ENCODE data around the gene MED13. TPM values are rescaled to one million over a fixed set of nuclear protein-coding genes. Genes with fewer than 3 reads are reported as not detected.

The MED13 gene
- total RNA-seq, 1 donor from 2014 or later, result 65.7 TPM

DNA sequence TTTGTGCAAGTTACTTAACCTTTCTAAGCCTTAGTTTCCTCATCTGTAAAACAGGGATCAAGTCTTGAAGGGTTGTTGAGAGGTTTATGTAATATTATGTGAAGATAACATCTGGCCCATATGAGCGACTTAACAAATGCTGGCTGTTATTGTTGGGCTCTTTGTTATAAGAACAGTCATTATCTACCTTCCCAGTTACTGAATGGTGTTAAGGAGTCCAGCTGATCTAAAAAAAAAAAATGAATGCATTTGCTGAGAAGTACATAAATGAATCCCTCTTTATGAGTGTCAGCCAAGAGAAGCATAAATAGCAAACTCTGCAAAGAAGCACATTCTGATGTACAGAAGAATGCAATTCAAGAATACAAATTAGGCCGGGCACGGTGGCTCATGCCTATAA lies 24.3 kb upstream of the MED13 start:
- DNase-seq (no peak), ATAC-seq (no peak)
- TF ChIP-seq, protein P1, sequence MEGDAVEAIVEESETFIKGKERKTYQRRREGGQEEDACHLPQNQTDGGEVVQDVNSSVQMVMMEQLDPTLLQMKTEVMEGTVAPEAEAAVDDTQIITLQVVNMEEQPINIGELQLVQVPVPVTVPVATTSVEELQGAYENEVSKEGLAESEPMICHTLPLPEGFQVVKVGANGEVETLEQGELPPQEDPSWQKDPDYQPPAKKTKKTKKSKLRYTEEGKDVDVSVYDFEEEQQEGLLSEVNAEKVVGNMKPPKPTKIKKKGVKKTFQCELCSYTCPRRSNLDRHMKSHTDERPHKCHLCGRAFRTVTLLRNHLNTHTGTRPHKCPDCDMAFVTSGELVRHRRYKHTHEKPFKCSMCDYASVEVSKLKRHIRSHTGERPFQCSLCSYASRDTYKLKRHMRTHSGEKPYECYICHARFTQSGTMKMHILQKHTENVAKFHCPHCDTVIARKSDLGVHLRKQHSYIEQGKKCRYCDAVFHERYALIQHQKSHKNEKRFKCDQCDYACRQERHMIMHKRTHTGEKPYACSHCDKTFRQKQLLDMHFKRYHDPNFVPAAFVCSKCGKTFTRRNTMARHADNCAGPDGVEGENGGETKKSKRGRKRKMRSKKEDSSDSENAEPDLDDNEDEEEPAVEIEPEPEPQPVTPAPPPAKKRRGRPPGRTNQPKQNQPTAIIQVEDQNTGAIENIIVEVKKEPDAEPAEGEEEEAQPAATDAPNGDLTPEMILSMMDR (IDR thresholded peaks at IDR 0.05), result no peak
- intact Hi-C loops (cut with DNase I), result no loop called here
- Histone ChIP-seq H3K4me1 (peaks cover 2% of the 10 kb centered on the region), H3K9me3 (no peaks in the 10 kb centered on the region), H3K4me3 (no peak overlapping the region), H3K36me3 (no peaks in the 10 kb centered on the region), H3K27me3 (no peaks in the 10 kb centered on the region), H3K27ac (no peak overlapping the region)

DNA sequence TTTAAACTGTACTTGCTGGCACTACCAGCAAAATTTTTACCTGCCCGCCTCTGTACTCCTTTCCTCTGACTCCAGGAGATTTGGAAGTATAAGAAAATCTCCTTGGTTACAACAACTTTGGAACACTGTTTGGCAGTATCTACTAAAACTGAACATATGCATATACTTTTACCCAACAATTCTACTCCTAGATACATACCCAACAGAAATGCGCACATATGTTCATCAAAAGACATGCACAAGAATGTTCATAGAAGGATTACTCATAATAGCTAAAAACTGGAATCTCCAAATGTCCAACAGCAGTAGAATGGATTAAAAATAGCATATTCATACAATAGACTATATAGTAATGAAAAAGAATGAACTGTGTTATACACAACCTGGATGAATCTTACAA lies 21.7 kb upstream of the MED13 start:
- TF ChIP-seq, protein P1 (IDR thresholded peaks at IDR 0.05), result no peak
- Histone ChIP-seq H3K27me3 (no peaks in the 10 kb centered on the region), H3K4me3 (no peak overlapping the region), H3K9me3 (no peaks in the 10 kb centered on the region), H3K4me1 (no peaks in the 10 kb centered on the region), H3K36me3 (no peaks in the 10 kb centered on the region), H3K27ac (no peak overlapping the region)
- intact Hi-C loops (cut with DNase I), result no loop called here
- no peak for DNase-seq
- ATAC-seq, result no peak

DNA sequence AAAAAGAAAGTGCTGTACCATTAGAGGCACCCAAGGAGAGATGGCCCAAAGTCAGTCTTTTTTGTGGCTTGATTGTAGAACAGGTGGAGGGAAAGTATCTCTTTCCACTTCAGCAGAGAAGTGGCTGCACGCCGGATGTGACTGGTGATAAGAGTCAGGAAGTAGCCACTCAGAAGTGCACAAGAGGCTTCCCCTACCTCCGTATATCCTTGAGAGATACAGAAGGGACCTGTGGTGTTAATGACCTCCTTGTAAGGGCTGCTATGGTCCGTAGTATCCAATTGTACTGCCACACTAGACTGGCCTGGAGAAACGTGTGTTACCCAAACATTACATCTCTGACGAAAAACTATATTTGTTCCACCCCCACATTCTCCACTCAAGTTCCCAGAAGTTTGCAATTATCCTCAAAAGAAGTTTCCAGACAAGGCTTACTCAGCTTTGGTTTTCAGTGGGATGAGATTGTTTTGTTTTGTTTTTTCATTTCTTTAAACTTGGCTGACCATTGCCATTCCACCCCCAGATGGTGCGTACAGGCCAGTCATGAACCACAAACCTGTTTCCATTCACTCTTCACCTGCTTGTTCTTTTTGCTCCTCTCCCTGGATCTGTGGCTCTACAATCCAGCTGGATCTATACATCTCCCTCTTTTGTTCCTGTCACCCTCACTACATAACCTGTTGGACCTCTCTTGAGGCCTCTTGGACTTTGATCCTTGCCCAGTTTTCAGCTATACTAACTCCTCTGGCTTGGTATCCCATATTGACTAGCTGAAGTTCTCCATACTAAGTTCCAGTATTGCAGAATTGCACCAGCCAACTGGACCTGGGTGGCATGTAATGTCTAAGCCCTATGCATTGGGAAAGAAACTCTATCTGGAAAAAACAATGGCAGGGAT lies 20.7 kb upstream of the MED13 start:
- H3K27me3 ChIP-seq, result no peaks in the 10 kb centered on the region
- H3K4me3 ChIP-seq, result no peak overlapping the region
- no peaks in the 10 kb centered on the region for H3K36me3 ChIP-seq
- intact Hi-C loops (cut with DNase I), result no loop called here
- peak; percentile 66 for ATAC-seq
- no peak overlapping the region for H3K27ac ChIP-seq
- DNase-seq, result no peak
- TF ChIP-seq, protein P1 (IDR thresholded peaks at IDR 0.05), result no peak
- no peaks in the 10 kb centered on the region for H3K4me1 ChIP-seq
- H3K9me3 ChIP-seq, result no peaks in the 10 kb centered on the region

DNA sequence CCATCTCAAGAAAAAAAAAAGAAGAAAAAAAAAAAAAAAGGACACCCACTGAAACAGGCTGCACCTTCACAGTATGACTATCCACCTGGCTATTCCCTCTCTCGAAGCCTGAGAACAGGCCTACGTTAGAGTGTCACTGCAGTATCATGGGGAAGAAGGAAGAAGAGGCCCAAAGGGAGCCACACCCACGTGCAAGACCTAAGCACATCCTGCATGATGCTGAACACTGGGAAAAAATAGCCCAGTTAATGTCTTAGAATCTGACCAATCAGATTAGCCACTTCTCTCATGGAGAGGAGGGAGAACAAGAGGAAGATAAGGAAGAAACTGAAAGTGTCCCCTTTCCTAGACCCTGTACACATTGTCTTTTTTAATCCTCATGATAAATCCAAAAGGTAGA lies 19.5 kb upstream of the MED13 start:
- ATAC-seq, result no peak
- H3K27ac ChIP-seq, result no peak overlapping the region
- no peak for DNase-seq

DNA sequence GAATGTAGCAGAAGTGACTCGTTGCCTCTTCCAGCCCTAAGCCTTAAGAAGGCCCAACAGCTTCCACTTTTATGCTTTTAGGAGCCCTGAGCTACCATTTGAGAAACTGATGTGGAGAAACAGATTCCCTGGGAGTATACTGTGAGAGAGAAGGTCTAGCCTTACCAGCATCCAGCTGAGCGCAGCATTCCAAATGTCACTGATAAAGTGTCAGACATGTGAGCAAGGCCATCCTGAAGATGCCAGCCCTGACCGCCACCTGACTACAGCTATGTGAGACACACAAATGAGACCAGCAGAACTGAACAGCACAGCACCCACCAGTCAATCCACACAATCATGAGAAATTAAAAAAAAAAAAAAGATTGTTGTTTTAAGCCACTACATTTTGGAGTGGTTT lies 18.6 kb upstream of the MED13 start:
- H3K36me3 ChIP-seq, result no peaks in the 10 kb centered on the region
- H3K27ac ChIP-seq, result no peak overlapping the region
- TF ChIP-seq, protein P1 (IDR thresholded peaks at IDR 0.05), result no peak
- intact Hi-C loops (cut with DNase I), result no loop called here
- H3K4me3 ChIP-seq, result no peak overlapping the region
- ATAC-seq (no peak), DNase-seq (no peak)
- H3K4me1 ChIP-seq, result no peaks in the 10 kb centered on the region
- no peaks in the 10 kb centered on the region for H3K9me3 ChIP-seq
- no peaks in the 10 kb centered on the region for H3K27me3 ChIP-seq

More for the DNA sequence above, 19.5 kb upstream of the MED13 start:
- Histone ChIP-seq H3K9me3 (no peaks in the 10 kb centered on the region), H3K36me3 (no peaks in the 10 kb centered on the region), H3K4me3 (no peak overlapping the region), H3K4me1 (no peaks in the 10 kb centered on the region), H3K27me3 (no peaks in the 10 kb centered on the region)
- intact Hi-C loops (cut with DNase I), result no loop called here
- TF ChIP-seq, protein P1 (IDR thresholded peaks at IDR 0.05), result no peak
